CD4-positive, alpha-beta memory T cell (primary cell): ENCODE data around the gene NHLRC4. TPM values are rescaled to one million over a fixed set of nuclear protein-coding genes. Genes with fewer than 3 reads are reported as not detected.

Experiments
- CTCF ChIA-PET: fragments of 350-600 bp; sonication (Branson Sonifier 250); formaldehyde crosslinking; loops from one replicate; lab custom pipeline; 2021; ENCODE audit warnings: inconsistent platforms; ENCODE audit not compliant: partially characterized antibody; lab: Charles Lee
- POLR2A ChIA-PET: fragments of 350-600 bp; sonication (Branson Sonifier 250); formaldehyde crosslinking; loops from one replicate; lab custom pipeline; 2021; ENCODE audit not compliant: partially characterized antibody; lab: Charles Lee
- DNase-seq, 5 donors: peaks; one replicate each; pipeline versions ENCODE4 v3.0.0 to v3.0.0-alpha.2; 2020 to 2022; ENCODE audit warnings: mixed read lengths in 1 of 5
- H3K27ac ChIP-seq: one replicate; pipeline ENCODE4 v1.7.0; 2013; ENCODE audit warnings: low read depth, low read length
- H3K27me3 ChIP-seq: 2 replicates; pipeline ENCODE4 v1.7.0; 2013; ENCODE audit warnings: mild to moderate bottlenecking, low read length, moderate library complexity; ENCODE audit not compliant: insufficient read depth
- H3K36me3 ChIP-seq: 2 replicates; pipeline ENCODE4 v1.7.0; 2013; ENCODE audit warnings: mild to moderate bottlenecking, low read length, moderate library complexity; ENCODE audit not compliant: insufficient read depth
- H3K4me1 ChIP-seq: 2 replicates; pipeline ENCODE4 v1.7.0; 2013; ENCODE audit warnings: mild to moderate bottlenecking, low read length, moderate library complexity; ENCODE audit not compliant: insufficient read depth
- H3K4me3 ChIP-seq, 2 donors: one replicate each; pipeline ENCODE4 v1.7.0; 2013; ENCODE audit warnings: low read length in 2 of 2, mild to moderate bottlenecking in 1 of 2
- H3K9me3 ChIP-seq, 2 donors: one replicate each; pipeline ENCODE4 v1.7.0; 2013; ENCODE audit warnings: low read length in 2 of 2, control low read depth in 1 of 2; ENCODE audit not compliant: control insufficient read depth in 1 of 2
- H3K27ac Mint-ChIP-seq, 7 donors: one replicate each; pipeline ENCODE4 v1.8.0; 2020 to 2021; ENCODE audit warnings: mixed read lengths in 7 of 7, mild to moderate bottlenecking in 6 of 7, inconsistent platforms in 3 of 7, moderate library complexity in 3 of 7
- H3K27me3 Mint-ChIP-seq, 2 donors: one replicate each; pipeline ENCODE4 v1.8.0; 2020 to 2021; ENCODE audit warnings: mixed read lengths in 2 of 2
- H3K36me3 Mint-ChIP-seq, 2 donors: one replicate each; pipeline ENCODE4 v1.8.0; 2020 to 2021; ENCODE audit warnings: mixed read lengths in 2 of 2, inconsistent platforms in 1 of 2, mild to moderate bottlenecking in 1 of 2
- H3K4me1 Mint-ChIP-seq, 4 donors: one replicate each; pipeline ENCODE4 v1.8.0; 2020 to 2021; ENCODE audit warnings: mixed read lengths in 4 of 4, mild to moderate bottlenecking in 1 of 4
- H3K4me3 Mint-ChIP-seq, 8 donors: one replicate each; pipeline ENCODE4 v1.8.0; 2020 to 2021; ENCODE audit warnings: mixed read lengths in 8 of 8, mild to moderate bottlenecking in 7 of 8, moderate library complexity in 6 of 8, inconsistent platforms in 3 of 8
- H3K9me3 Mint-ChIP-seq, 8 donors: one replicate each; pipeline ENCODE4 v1.8.0; 2020 to 2021; ENCODE audit warnings: mixed read lengths in 8 of 8, mild to moderate bottlenecking in 5 of 8, inconsistent platforms in 3 of 8, moderate library complexity in 1 of 8
- intact Hi-C: fragments of 100-400 bp; cut with micrococcal nuclease; formaldehyde crosslinking; loops from one replicate; pipeline ENCODE4 v1.15.1; 2023
- polyA plus RNA-seq, 2 donors: library from polyadenylated mRNA; unstranded; fragments of 300-500 nt; fragmentation: Illumina TruSeq; gene quantifications; one replicate each; pipeline ENCODE4 v1.2.3, GENCODE V29; 2021
- total RNA-seq, 2 experiments: library from RNA; stranded (reverse); gene quantifications; one replicate each; pipeline ENCODE4 v1.2.3, GENCODE V29; 2021

The NHLRC4 gene
- total and polyA plus RNA-seq, 4 experiments from 2014 or later, result 2.1 to 3.2 (median 2.5) TPM

GRCh38 chr16:565419-566330 is 1.1 kb upstream of the NHLRC4 start:
- Histone ChIP-seq H3K4me1 (peaks cover 37% of the 10 kb centered on the region), H3K9me3 (no peaks in the 10 kb centered on the region), H3K27ac (no peak overlapping the region), H3K4me3 (no peak overlapping the region), H3K27me3 (no peaks in the 10 kb centered on the region), H3K36me3 (no peaks in the 10 kb centered on the region)
- DNase-seq, result no peak
- intact Hi-C loops, result no loop called here
- Mint-ChIP-seq H3K9me3 (no peaks in the 10 kb centered on the region), H3K27ac (no peak overlapping the region), H3K36me3 (peaks cover 0 to 2% of the 10 kb centered on the region in 2 donors), H3K4me1 (peaks cover 12 to 23% (median 19%) of the 10 kb centered on the region in 4 donors), H3K27me3 (peaks cover 0 to 4% of the 10 kb centered on the region in 2 donors), H3K4me3 (no peak overlapping the region)
- ChIA-PET POLR2A (no interaction called here), CTCF (no interaction called here)

GRCh38 chr16:567373-568256 is 810 bp downstream of the NHLRC4 start:
- Histone ChIP-seq H3K9me3 (no peaks in the 10 kb centered on the region), H3K4me1 (peaks cover 37% of the 10 kb centered on the region), H3K36me3 (no peaks in the 10 kb centered on the region), H3K27ac (peak overlapping the region; percentile 38), H3K4me3 (peak overlapping the region; percentile 3 to 36), H3K27me3 (no peaks in the 10 kb centered on the region)
- POLR2A ChIA-PET, result interaction anchor here (0.9 to 3.8 kb wide), 6 partner anchors 20 to 69 kb away, joined by 3 to 18 read pairs (median 6); partner anchors contain the start of genes CAPN15, METTL26 and RAB40C
- DNase-seq, result no peak
- Mint-ChIP-seq H3K9me3 (peaks cover 0 to 6% (median 0%) of the 10 kb centered on the region in 8 donors), H3K27ac (peak overlapping the region; percentile 47 to 88 (median 70)), H3K27me3 (no peaks in the 10 kb centered on the region), H3K4me3 (peak overlapping the region; percentile 51 to 83 (median 71)), H3K36me3 (peaks cover 0 to 7% of the 10 kb centered on the region in 2 donors), H3K4me1 (peaks cover 25 to 39% (median 32%) of the 10 kb centered on the region in 4 donors)
- intact Hi-C loops, result no loop called here
- CTCF ChIA-PET, result interaction anchor here (1.0 kb wide), 1 partner anchor 10 kb away, joined by 3 read pairs; no protein-coding TSS in a partner anchor

- CTCF ChIA-PET, result interaction anchor here (1.0 kb wide), 1 partner anchor 8 kb away, joined by 3 read pairs; no protein-coding TSS in a partner anchor
- Histone ChIP-seq H3K36me3 (no peaks in the 10 kb centered on the region), H3K9me3 (no peaks in the 10 kb centered on the region), H3K4me3 (peak overlapping the region in 1 of 2 donors; percentile 64), H3K27me3 (no peaks in the 10 kb centered on the region), H3K27ac (peak overlapping the region; percentile 76), H3K4me1 (peaks cover 37% of the 10 kb centered on the region)
- H3K36me3 Mint-ChIP-seq, result peaks cover 0 to 7% of the 10 kb centered on the region in 2 donors
- H3K27me3 Mint-ChIP-seq, result no peaks in the 10 kb centered on the region
- POLR2A ChIA-PET, result interaction anchor here (0.9 to 3.8 kb wide), 5 partner anchors 20 to 122 kb away, joined by 3 to 18 read pairs (median 4); partner anchors contain the start of genes CAPN15, METTL26 and WDR24
- DNase-seq, result no peak
- H3K9me3 Mint-ChIP-seq, result peaks cover 0 to 6% (median 0%) of the 10 kb centered on the region in 8 donors
- H3K4me3 Mint-ChIP-seq, result peak overlapping the region; percentile 79 to 92 (median 86)
- H3K27ac Mint-ChIP-seq, result peak overlapping the region; percentile 66 to 95 (median 88)
- H3K4me1 Mint-ChIP-seq, result peaks cover 25 to 39% (median 32%) of the 10 kb centered on the region in 4 donors
- intact Hi-C loops, result loop anchor here (1.0 kb wide), 1 partner anchor 41 kb away; the partner anchor contains the start of gene CAPN15
Measured at GRCh38 chr16:568401-569258, 1.8 kb downstream of the NHLRC4 start.

GRCh38 chr16:569445-570254 is 2.8 kb downstream of the NHLRC4 start, which contains the start of gene PIGQ:
PIGQ (plus strand) TSS chr16:569968; CDS start chr16:574075, 4,107 bp downstream.
- ChIA-PET POLR2A (interaction anchor here (1.1 to 3.8 kb wide), 4 partner anchors 19 to 67 kb away, joined by 3 to 18 read pairs (median 7); partner anchors contain the start of genes CAPN15 and METTL26), CTCF (interaction anchor here (0.6 to 1.0 kb wide), 2 partner anchors 7 to 275 kb away, joined by 3 read pairs; no protein-coding TSS in a partner anchor)
- H3K4me3 Mint-ChIP-seq, result peak within 1 kb of the TSS; percentile 84 to 92 (median 87)
- Histone ChIP-seq H3K4me1 (peaks cover 37% of the 10 kb centered on the region), H3K36me3 (no peaks in the 10 kb centered on the region), H3K27ac (peak within 1 kb of the TSS; percentile 76), H3K9me3 (no peaks in the 10 kb centered on the region), H3K27me3 (no peaks in the 10 kb centered on the region), H3K4me3 (peak within 1 kb of the TSS; percentile 52 to 64)
- H3K27ac Mint-ChIP-seq, result peak within 1 kb of the TSS; percentile 88 to 96 (median 93)
- peak; percentile 65 to 71 (median 67) for DNase-seq
- no peaks in the 10 kb centered on the region for H3K27me3 Mint-ChIP-seq
- H3K9me3 Mint-ChIP-seq, result peaks cover 0 to 6% (median 0%) of the 10 kb centered on the region in 8 donors
- peaks cover 25 to 39% (median 32%) of the 10 kb centered on the region in 4 donors for H3K4me1 Mint-ChIP-seq
- intact Hi-C loops, result loop anchor here (1.0 kb wide), 2 partner anchors 20 to 42 kb away; partner anchors contain the start of gene CAPN15
- peaks cover 0 to 7% of the 10 kb centered on the region in 2 donors for H3K36me3 Mint-ChIP-seq

GRCh38 chr16:572865-573650 is 6.3 kb downstream of the NHLRC4 start:
- Histone ChIP-seq H3K9me3 (no peaks in the 10 kb centered on the region), H3K4me3 (no peak overlapping the region), H3K4me1 (peaks cover 14% of the 10 kb centered on the region), H3K36me3 (no peaks in the 10 kb centered on the region), H3K27ac (no peak overlapping the region), H3K27me3 (no peaks in the 10 kb centered on the region)
- POLR2A ChIA-PET, result interaction anchor here (1.3 to 1.8 kb wide), 2 partner anchors 15 to 46 kb away, joined by 3 to 12 read pairs; partner anchors contain the start of gene CAPN15
- Mint-ChIP-seq H3K27me3 (no peaks in the 10 kb centered on the region), H3K9me3 (peaks cover 0 to 6% (median 0%) of the 10 kb centered on the region in 8 donors), H3K4me3 (no peak overlapping the region), H3K36me3 (peaks cover 0 to 10% of the 10 kb centered on the region in 2 donors), H3K27ac (no peak overlapping the region), H3K4me1 (peaks cover 19 to 29% (median 23%) of the 10 kb centered on the region in 4 donors)
- CTCF ChIA-PET, result no interaction called here
- intact Hi-C loops, result no loop called here
- DNase-seq, result no peak
